Measurements from ENCODE around the gene GNRH2. TPM values are rescaled to one million over a fixed set of nuclear protein-coding genes. Genes with fewer than 3 reads are reported as not detected.

Gene GNRH2
- total RNA-seq, 1 experiment from 2014 or later: 1.1 TPM

- Mint-ChIP-seq H3K4me3 (peak overlapping the region in 1 of 2 experiments; percentile 21; a peak in 2 of 5 replicates), H3K36me3 (ENCODE audit: insufficient read depth in 1 of 3, low read depth in 3 of 3) (peaks cover 8 to 41% (median 35%) of the 10 kb centered on the region in 3 experiments; a peak in 6 of 7 replicates), H3K27ac (peak overlapping the region; percentile 76 to 91 (median 78); a peak in 5 of 7 replicates), H3K4me1 (peaks cover 21 to 22% of the 10 kb centered on the region in 2 experiments), H3K9me3 (no peaks in the 10 kb centered on the region), H3K27me3 (ENCODE audit: low read depth) (no peaks in the 10 kb centered on the region; the same call in 1 of the 2 replicates)
- no peaks in the 10 kb centered on the region for H3K27me3 ChIP-seq (ENCODE audit: insufficient read depth, low read length)
- no peaks in the 10 kb centered on the region for H3K79me1 ChIP-seq (ENCODE audit: insufficient read depth, low read depth, low read length, poor library complexity, severe bottlenecking)
- no peak overlapping the region for H2BK5ac ChIP-seq (ENCODE audit: insufficient read length, low read length)
- no peak overlapping the region for H2AFZ ChIP-seq (ENCODE audit: low read length)
- no peak overlapping the region for H2BK12ac ChIP-seq (ENCODE audit: insufficient read length, low read depth, low read length)
- peak overlapping the region; percentile 21 for H3K4me2 ChIP-seq (ENCODE audit: insufficient read depth, insufficient read length, low read length)
- H3K9ac ChIP-seq (ENCODE audit: extremely low read depth, insufficient read length, low read length): no peak overlapping the region
- no peak overlapping the region for H3K4ac ChIP-seq (ENCODE audit: low read depth, low read length)
- no peak overlapping the region for H2AK5ac ChIP-seq (ENCODE audit: insufficient read length, low read length)
- no peak overlapping the region for H3T11ph ChIP-seq (ENCODE audit: low read length)
- peaks cover 13% of the 10 kb centered on the region for H3K23me2 ChIP-seq (ENCODE audit: insufficient read length, low read depth, low read length, poor library complexity, severe bottlenecking)
- peaks cover 12% of the 10 kb centered on the region; the same call in 1 of the 2 replicates for H3K4me1 ChIP-seq (ENCODE audit: insufficient read depth, low read length)
- WGBS (ENCODE audit: extremely low coverage, insufficient read length, low lambda C conversion rate): no CpG with 5 or more reads among the region's 10 CpGs
- H3K56ac ChIP-seq (ENCODE audit: insufficient read length, low read depth, low read length): no peak overlapping the region
- no peak overlapping the region for H4K91ac ChIP-seq (ENCODE audit: insufficient read length, low read depth, low read length)
- peak overlapping the region; percentile 8; the same call in 1 of the 2 replicates for H3K14ac ChIP-seq (ENCODE audit: insufficient read depth, low read length)
- H4K20me1 ChIP-seq (ENCODE audit: control insufficient read depth, insufficient read depth, insufficient read length): no peaks in the 10 kb centered on the region
- H2BK120ac ChIP-seq (ENCODE audit: low read depth, low read length, poor library complexity, severe bottlenecking): no peak overlapping the region
- no peak overlapping the region for H2BK20ac ChIP-seq (ENCODE audit: low read depth, low read length, poor library complexity, severe bottlenecking)
- TF ChIP-seq CTCF (conservative IDR thresholded peaks at IDR 0.05): no peak
- DNase-seq: no peak
- no peaks in the 10 kb centered on the region; the same call in 1 of the 2 replicates for H3K79me2 ChIP-seq (ENCODE audit: insufficient read depth, low read length)
- H4K8ac ChIP-seq (replicated peaks; ENCODE audit: insufficient read length, low read depth, low read length): no peak overlapping the region
- no peaks in the 10 kb centered on the region for H3K9me3 ChIP-seq (ENCODE audit: control insufficient read depth, low read depth, low read length)
- H3K18ac ChIP-seq (ENCODE audit: insufficient read length, low read depth, low read length): no peak overlapping the region
- H4K5ac ChIP-seq (ENCODE audit: insufficient read length, low read depth, low read length): no peak overlapping the region
- no peak overlapping the region for H2BK15ac ChIP-seq (ENCODE audit: low read depth, low read length)
- H3K23ac ChIP-seq (ENCODE audit: insufficient read length, low read depth, low read length): no peak overlapping the region
- no peak overlapping the region for H3K27ac ChIP-seq (ENCODE audit: insufficient read length, low read depth, low read length)
These were observed 1.5 kb upstream of the GNRH2 start for GRCh38 chr20:3041854-3042409.

Data from H9 (cell line).